Renal cortex interstitium (tissue), 11 donors: ENCODE data around the gene RNU11. TPM values are rescaled to one million over a fixed set of nuclear protein-coding genes. Genes with fewer than 3 reads are reported as not detected.
"Not testable (repeated sequence)": the region's sequence is repeated elsewhere in the genome, so short reads cannot be mapped to it uniquely, and the experiment has no call there.

Source experiments
- DNase-seq, 11 donors: peaks; one replicate each; pipeline ENCODE4 v3.0.0-alpha.2; 2013; ENCODE audit warnings: low read depth in 9 of 11, low spot score in 4 of 11; ENCODE audit errors: extremely low read depth in 1 of 11
- polyA plus RNA-seq, 3 donors: library from polyadenylated mRNA; unstranded; fragments of 120-200 nt; gene quantifications; one replicate each; pipeline ENCODE4 v1.2.1, GENCODE V29; 2013; ENCODE audit not compliant: insufficient read length in 3 of 3

RNU11 gene
- polyA plus RNA-seq, 3 donors = not detected

- DNase-seq = not testable (repeated sequence)
Measured at GRCh38 chr1:28653870-28654269, 5.5 kb downstream of the RNU11 start.

GRCh38 chr1:28655448-28656311 is 7.3 kb downstream of the RNU11 start:
- not testable (repeated sequence) for DNase-seq

GRCh38 chr1:28656335-28656734 is 7.9 kb downstream of the RNU11 start:
- no peak for DNase-seq

- no peak for DNase-seq
Measured at GRCh38 chr1:28663871-28664470, 15.6 kb downstream of the RNU11 start.

- no peak for DNase-seq
Measured at GRCh38 chr1:28666806-28667205, 18.4 kb downstream of the RNU11 start.

- peak in 10 of 11 donors; percentile 64 to 86 (median 82) for DNase-seq
Measured at GRCh38 chr1:28668191-28668955, 20.0 kb downstream of the RNU11 start, which contains the start of gene GMEB1. Gene GMEB1 (plus strand): TSS chr1:28668784. CDS start chr1:28683613, 14,829 bp downstream.

- peak in 9 of 11 donors; percentile 15 to 53 (median 43) for DNase-seq
Measured at GRCh38 chr1:28668956-28669723, 20.7 kb downstream of the RNU11 start.

GRCh38 chr1:28671254-28671780 is 22.9 kb downstream of the RNU11 start:
- DNase-seq = no peak

GRCh38 chr1:28672971-28673370 is 24.6 kb downstream of the RNU11 start:
- DNase-seq = not testable (repeated sequence)

GRCh38 chr1:28675924-28676257 is 27.5 kb downstream of the RNU11 start:
- no peak for DNase-seq

GRCh38 chr1:28680151-28680550 is 31.8 kb downstream of the RNU11 start:
- DNase-seq = no peak

GRCh38 chr1:28682840-28683239 is 34.4 kb downstream of the RNU11 start:
- no peak for DNase-seq

- no peak for DNase-seq
Measured at GRCh38 chr1:28684937-28685336, 36.5 kb downstream of the RNU11 start.

- DNase-seq = not testable (repeated sequence)
Measured at GRCh38 chr1:28691627-28692026, 43.2 kb downstream of the RNU11 start.

Other genes starting within 250 kb of the RNU11 start
- 10 to 100 TPM; 30.8 to 39.7 (median 31.7) TPM for gene RCC1, start 142.6 kb upstream of the RNU11 start, polyA plus RNA-seq
- gene TRNAU1AP, start 95.5 kb upstream of the RNU11 start, polyA plus RNA-seq = 10 to 100 TPM; 21.7 to 28.8 (median 26.6) TPM
- 1 to 10 TPM; 2.2 to 3.9 (median 3.1) TPM for gene RAB42, start 56.3 kb upstream of the RNU11 start, polyA plus RNA-seq
- gene TAF12, start 5.5 kb upstream of the RNU11 start, polyA plus RNA-seq = 10 to 100 TPM; 26.0 to 33.7 (median 32.5) TPM
- gene GMEB1, start 20.2 kb downstream of the RNU11 start, polyA plus RNA-seq = 10 to 100 TPM; 16.8 to 17.6 (median 17.5) TPM
- 100 to 1,000 TPM in 1 of 3 donors, 10 to 100 TPM in 2; 82.8 to 112 (median 94.4) TPM for gene YTHDF2, start 88.3 kb downstream of the RNU11 start, polyA plus RNA-seq
- gene OPRD1, start 163.6 kb downstream of the RNU11 start, polyA plus RNA-seq = under 1 TPM; 0.33 to 0.56 (median 0.40) TPM